ACHN (cell line): ENCODE data around the gene SYTL3.

ENCODE experiments used
- DNase-seq: peaks from one replicate; pipeline ENCODE4 v3.0.0-alpha.2; 2015
- in situ Hi-C: cut with HindIII; loops from 2 replicates; pipeline ENCODE4 v1.10.0; 2017; ENCODE audit warnings: low sequenced_read_pairs, low pct_ligation_motif_present, low pct_unique_long_range_greater_than_20kb

Gene SYTL3

GRCh38 chr6:158762787-158763433, 113.1 kb downstream of the SYTL3 start:
- in situ Hi-C loops: no loop called here
- DNase-seq: no peak

- in situ Hi-C loops: no loop called here
- DNase-seq: no peak
Observed at GRCh38 chr6:158763434-158764182, 113.8 kb downstream of the SYTL3 start.

GRCh38 chr6:158764183-158764849, 114.5 kb downstream of the SYTL3 start:
- in situ Hi-C loops: no loop called here
- no peak for DNase-seq

- in situ Hi-C loops: no loop called here
- DNase-seq: no peak
Observed at GRCh38 chr6:158764926-158765325, 115.1 kb downstream of the SYTL3 start.

- in situ Hi-C loops: no loop called here
- DNase-seq: no peak
Observed at GRCh38 chr6:158765499-158766068, 115.7 kb downstream of the SYTL3 start.

GRCh38 chr6:158766621-158767455, 117.0 kb downstream of the SYTL3 start:
- in situ Hi-C loops: no loop called here
- DNase-seq: no peak

- no peak for DNase-seq
- in situ Hi-C loops: no loop called here
Observed at GRCh38 chr6:158767709-158768108, 117.9 kb downstream of the SYTL3 start.

- in situ Hi-C loops: no loop called here
- DNase-seq: no peak
Observed at GRCh38 chr6:158768436-158768835, 118.6 kb downstream of the SYTL3 start.

GRCh38 chr6:158769234-158769770, 119.4 kb downstream of the SYTL3 start:
- in situ Hi-C loops: no loop called here

GRCh38 chr6:158769771-158770432, 120.0 kb downstream of the SYTL3 start:
- in situ Hi-C loops: no loop called here
- no peak for DNase-seq

More at GRCh38 chr6:158769234-158769770, 119.4 kb downstream of the SYTL3 start:
- DNase-seq: no peak

- DNase-seq: no peak
- in situ Hi-C loops: no loop called here
Observed at GRCh38 chr6:158770533-158771330, 120.9 kb downstream of the SYTL3 start.

- in situ Hi-C loops: no loop called here
- no peak for DNase-seq
Observed at GRCh38 chr6:158771399-158772152, 121.7 kb downstream of the SYTL3 start.

- in situ Hi-C loops: no loop called here
Observed at GRCh38 chr6:158772172-158772571, 122.3 kb downstream of the SYTL3 start.

GRCh38 chr6:158772851-158773371, 123.1 kb downstream of the SYTL3 start:
- DNase-seq: no peak
- in situ Hi-C loops: no loop called here

More at GRCh38 chr6:158772172-158772571, 122.3 kb downstream of the SYTL3 start:
- no peak for DNase-seq

- DNase-seq: no peak
Observed at GRCh38 chr6:158773581-158774449, 124.0 kb downstream of the SYTL3 start.

More at GRCh38 chr6:158773581-158774449, 124.0 kb downstream of the SYTL3 start:
- in situ Hi-C loops: no loop called here
